Mononuclear cell (primary cell): Measurements from ENCODE around the gene SEPTIN12. TPM values are rescaled to one million over a fixed set of nuclear protein-coding genes. Genes with fewer than 3 reads are reported as not detected.
A peak's percentile ranks its signal among the peaks of the same experiment; 100 is the strongest.
"Not testable (repeated sequence)": the region's sequence is repeated elsewhere in the genome, so short reads cannot be mapped to it uniquely, and the experiment has no call there.

ENCODE experiments used
- H3K27me3 ChIP-seq: 2 replicates; pipeline ENCODE4 v1.6.0; 2011; ENCODE audit warnings: low read length, control low read depth; ENCODE audit not compliant: insufficient read depth
- H3K4me1 ChIP-seq: 2 replicates; pipeline ENCODE4 v1.5.1; 2011; ENCODE audit warnings: mild to moderate bottlenecking, low read length, control low read depth; ENCODE audit not compliant: insufficient read depth
- H3K4me3 ChIP-seq: 2 replicates; pipeline ENCODE4 v1.5.1; 2011; ENCODE audit warnings: mild to moderate bottlenecking, low read length, moderate library complexity
- H3K9me3 ChIP-seq: 2 replicates; pipeline ENCODE4 v1.5.1; 2011; ENCODE audit warnings: low read depth, mild to moderate bottlenecking, control low read depth, low read length
- total RNA-seq: library from RNA; depleted of rRNA; stranded (reverse); fragments of >200 nt; gene quantifications from one replicate; pipeline ENCODE4 v1.2.3, GENCODE V29; 2012

Gene SEPTIN12
- total RNA-seq, 1 donor = not detected

GRCh38 chr16:4743226-4743878, 44.8 kb downstream of the SEPTIN12 start:
- Histone ChIP-seq H3K9me3 (no peaks in the 10 kb centered on the region), H3K4me1 (no peaks in the 10 kb centered on the region), H3K4me3 (no peak overlapping the region), H3K27me3 (no peaks in the 10 kb centered on the region)

- H3K4me1 ChIP-seq = peaks cover 12% of the 10 kb centered on the region
- H3K4me3 ChIP-seq, H3K27me3 ChIP-seq, H3K9me3 ChIP-seq: not testable (repeated sequence)
These were observed 49.8 kb downstream of the SEPTIN12 start for GRCh38 chr16:4738370-4738769.

DNA sequence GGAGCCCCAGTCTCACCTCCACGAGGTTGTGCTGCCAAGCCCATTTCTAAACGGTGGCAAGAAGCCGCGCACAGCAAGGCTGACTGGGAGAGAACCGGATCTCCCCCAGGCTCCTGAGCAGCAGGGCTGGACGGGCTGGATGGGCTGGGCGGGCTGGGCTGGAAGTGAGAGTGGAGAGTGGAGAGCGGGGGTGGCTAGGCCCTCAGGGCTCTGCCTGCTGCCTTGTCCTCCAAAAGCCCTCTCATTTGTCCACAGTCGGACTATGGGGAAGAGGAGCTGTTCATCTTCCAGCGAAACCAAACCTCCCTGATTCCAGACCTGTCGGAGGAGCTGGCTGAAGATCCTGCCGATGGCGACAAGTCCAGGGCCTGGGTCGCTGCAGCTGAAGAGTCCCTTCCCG, 50.6 kb downstream of the SEPTIN12 start:
- peaks cover 16% of the 10 kb centered on the region for H3K4me1 ChIP-seq
- H3K4me3 ChIP-seq = no peak overlapping the region
- no peaks in the 10 kb centered on the region for H3K27me3 ChIP-seq
- H3K9me3 ChIP-seq = no peaks in the 10 kb centered on the region

- Histone ChIP-seq H3K9me3 (no peaks in the 10 kb centered on the region), H3K4me1 (peaks cover 16% of the 10 kb centered on the region), H3K4me3 (no peak overlapping the region), H3K27me3 (no peaks in the 10 kb centered on the region)
These were observed 51.6 kb downstream of the SEPTIN12 start for GRCh38 chr16:4736546-4736945.

DNA sequence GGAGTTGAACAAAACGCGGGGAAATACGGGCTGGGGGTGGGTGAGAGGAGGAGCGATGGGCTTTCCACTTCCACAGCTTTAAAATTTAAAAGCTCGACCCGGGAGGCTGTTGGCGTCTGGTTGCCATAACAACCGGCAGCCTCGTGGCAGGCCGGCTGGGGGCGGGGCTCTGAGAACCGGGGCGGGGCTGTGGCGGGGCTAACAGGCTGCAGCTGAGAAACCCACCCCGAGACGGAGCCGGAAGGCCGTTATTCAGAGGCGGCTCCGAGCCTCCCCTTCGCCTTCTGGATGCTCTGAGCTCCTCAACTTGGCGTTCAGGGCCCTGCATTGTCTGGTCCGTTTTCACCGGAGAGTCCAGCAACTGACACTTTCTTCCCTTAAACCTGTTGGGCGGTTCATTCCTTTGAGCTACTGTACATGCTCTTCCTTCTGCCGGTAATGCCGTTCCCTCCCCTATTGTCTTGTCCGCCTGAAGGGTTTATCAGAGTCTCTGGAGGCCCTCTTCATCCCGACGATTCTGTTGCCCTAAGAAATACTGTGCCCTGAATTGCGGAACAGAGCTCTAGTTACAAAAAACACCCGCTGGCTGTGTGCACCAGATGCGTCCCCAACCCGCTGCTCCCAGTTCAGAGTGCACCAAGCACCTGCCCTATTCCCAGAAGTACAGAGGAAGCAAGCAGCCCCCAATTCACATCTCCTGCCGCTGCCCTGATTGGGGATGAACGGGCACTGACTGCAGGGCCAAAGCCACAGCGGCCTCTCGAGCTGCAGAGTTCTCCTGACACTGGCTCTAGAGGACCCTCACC, 53.2 kb downstream of the SEPTIN12 start:
- Histone ChIP-seq H3K4me1 (peaks cover 16% of the 10 kb centered on the region), H3K27me3 (no peaks in the 10 kb centered on the region), H3K9me3 (no peaks in the 10 kb centered on the region), H3K4me3 (peak overlapping the region; percentile 78)

GRCh38 chr16:4734063-4734729, 53.9 kb downstream of the SEPTIN12 start, which contains the start of the genes ANKS3 and DNAAF8:
Gene ANKS3, minus strand, starts transcription at chr16:4734271. Its CDS starts 4,122 bp downstream, at chr16:4730149.
Gene DNAAF8, plus strand, starts transcription at chr16:4734537. Its CDS starts 1,978 bp downstream, at chr16:4736515.
- H3K4me3 ChIP-seq = peak within 1 kb of the TSS; percentile 78
- H3K4me1 ChIP-seq = peaks cover 16% of the 10 kb centered on the region
- H3K9me3 ChIP-seq = no peaks in the 10 kb centered on the region
- no peaks in the 10 kb centered on the region for H3K27me3 ChIP-seq

DNA sequence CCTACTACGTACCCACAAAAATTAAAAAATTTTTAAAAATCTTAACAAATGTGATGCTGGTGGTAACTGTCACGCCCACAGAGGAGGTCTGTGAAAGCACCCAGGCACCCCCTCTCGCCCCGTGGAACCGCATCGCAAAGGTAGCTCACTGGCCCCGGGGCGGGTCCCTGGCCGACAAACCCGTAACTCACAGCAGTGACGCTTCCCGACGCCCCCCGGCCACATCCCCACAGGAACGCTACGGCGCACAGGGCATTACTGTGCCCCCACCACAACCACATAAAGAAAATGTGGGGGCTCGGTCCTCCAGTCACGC, 54.4 kb downstream of the SEPTIN12 start:
- peaks cover 16% of the 10 kb centered on the region for H3K4me1 ChIP-seq
- H3K27me3 ChIP-seq = no peaks in the 10 kb centered on the region
- H3K4me3 ChIP-seq = peak overlapping the region; percentile 78
- H3K9me3 ChIP-seq = no peaks in the 10 kb centered on the region

DNA sequence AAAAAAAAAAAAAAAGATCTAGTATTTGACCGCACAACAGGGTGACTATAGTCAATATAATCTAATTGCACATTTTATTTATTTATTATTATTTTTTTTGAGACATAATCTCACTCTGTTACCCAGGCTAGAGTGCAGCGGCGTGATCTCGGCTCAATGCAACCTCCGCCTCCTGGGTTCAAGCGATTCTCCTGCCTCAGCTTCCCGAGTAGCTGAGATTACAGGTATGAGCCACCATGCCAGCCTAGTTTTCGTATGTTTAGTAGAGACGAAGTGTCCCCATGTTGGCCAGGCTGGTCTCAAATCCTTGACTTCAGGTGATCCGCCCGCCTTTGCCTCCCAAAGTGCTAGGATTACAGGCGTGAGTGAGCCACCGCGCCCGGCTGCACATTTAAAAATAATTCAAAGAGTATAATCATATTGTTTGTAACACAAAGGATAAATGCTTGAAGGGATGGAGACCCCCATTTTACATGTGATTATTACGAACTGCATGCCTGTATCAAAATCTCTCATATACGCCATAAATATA, 54.9 kb downstream of the SEPTIN12 start:
- H3K27me3 ChIP-seq = no peaks in the 10 kb centered on the region
- H3K4me1 ChIP-seq = peaks cover 16% of the 10 kb centered on the region
- H3K4me3 ChIP-seq = peak overlapping the region; percentile 78
- no peaks in the 10 kb centered on the region for H3K9me3 ChIP-seq

DNA sequence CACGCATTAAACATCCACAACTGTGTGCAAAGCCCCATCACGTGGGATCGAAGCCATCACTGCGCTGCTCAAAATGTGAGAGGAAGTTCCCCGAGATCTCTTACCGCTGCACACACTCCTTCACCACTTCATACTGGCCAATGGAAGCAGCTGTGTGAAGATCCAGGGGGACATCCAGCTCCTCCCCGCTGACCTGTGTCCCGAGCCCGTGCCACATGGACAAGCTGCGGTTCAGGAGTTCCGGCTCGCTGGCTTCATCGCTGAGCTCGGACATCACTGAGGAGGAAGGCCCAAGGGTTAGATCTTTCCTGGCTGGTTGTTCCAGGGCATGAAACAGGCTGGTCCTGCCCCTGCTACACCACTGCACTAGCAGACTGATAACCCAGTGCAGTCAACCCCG, 58.3 kb downstream of the SEPTIN12 start:
- Histone ChIP-seq H3K4me3 (no peak overlapping the region), H3K9me3 (no peaks in the 10 kb centered on the region), H3K27me3 (no peaks in the 10 kb centered on the region), H3K4me1 (peaks cover 8% of the 10 kb centered on the region)

DNA sequence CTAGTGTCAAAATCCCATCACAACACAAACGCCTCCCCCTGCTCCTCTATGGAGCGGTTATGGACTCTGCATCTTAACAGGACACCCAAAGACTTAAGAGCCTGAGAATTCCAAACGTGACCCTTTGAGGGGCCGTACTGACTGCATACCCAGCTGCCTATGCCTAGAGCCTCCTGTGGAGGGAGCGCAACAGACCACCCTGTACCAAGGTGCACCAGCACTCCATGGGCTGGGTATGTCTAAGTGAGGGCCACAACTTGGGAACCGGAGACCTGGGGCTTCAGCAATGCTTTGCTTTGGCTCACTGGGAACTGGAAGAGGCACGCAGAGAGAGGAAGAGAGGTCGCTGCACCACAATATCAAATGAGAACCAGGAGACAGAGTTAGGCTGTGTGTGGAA, 59.5 kb downstream of the SEPTIN12 start:
- Histone ChIP-seq H3K4me1 (peaks cover 6% of the 10 kb centered on the region), H3K27me3 (no peaks in the 10 kb centered on the region), H3K4me3 (no peak overlapping the region), H3K9me3 (no peaks in the 10 kb centered on the region)

Other genes with a start within 250 kb of the SEPTIN12 start
- 8.0 TPM for gene CDIP1, start 249.6 kb downstream of the SEPTIN12 start, total RNA-seq
- 0.42 TPM for gene C16orf96, start 232.0 kb downstream of the SEPTIN12 start, total RNA-seq
- gene UBALD1, start 173.5 kb downstream of the SEPTIN12 start, total RNA-seq = 7.9 TPM
- 40.8 TPM for gene MGRN1, start 163.5 kb downstream of the SEPTIN12 start, total RNA-seq
- gene NUDT16L1, start 94.8 kb downstream of the SEPTIN12 start, total RNA-seq = 28.0 TPM
- 3.8 TPM for gene ANKS3, start 54.1 kb downstream of the SEPTIN12 start, total RNA-seq
- gene DNAAF8, start 53.8 kb downstream of the SEPTIN12 start, total RNA-seq = not detected
- gene ZNF500, start 21.2 kb downstream of the SEPTIN12 start, total RNA-seq = 7.7 TPM
- gene SMIM22, start 7.0 kb upstream of the SEPTIN12 start, total RNA-seq = not detected
- gene ROGDI, start 14.3 kb upstream of the SEPTIN12 start, total RNA-seq = 19.3 TPM
- 49.7 TPM for gene GLYR1, start 58.9 kb upstream of the SEPTIN12 start, total RNA-seq
- gene UBN1, start 59.1 kb upstream of the SEPTIN12 start, total RNA-seq = 47.1 TPM
- gene PPL, start 148.8 kb upstream of the SEPTIN12 start, total RNA-seq = not detected
- 1.6 TPM for gene SEC14L5, start 170.0 kb upstream of the SEPTIN12 start, total RNA-seq
- 29.6 TPM for gene NAGPA, start 245.6 kb upstream of the SEPTIN12 start, total RNA-seq